H9 (cell line): ENCODE data around the gene RAB5IF. TPM values are rescaled to one million over a fixed set of nuclear protein-coding genes. Genes with fewer than 3 reads are reported as not detected.

Experiments
- DNase-seq: peaks from one replicate; pipeline ENCODE4 v3.0.0-alpha.2; 2017
- H2AFZ ChIP-seq: one replicate; pipeline ENCODE4 v1.6.1; 2013; ENCODE audit warnings: mild to moderate bottlenecking, low read length, control low read depth, moderate library complexity
- H2AK5ac ChIP-seq: 2 replicates; pipeline ENCODE4 v1.6.1; 2013; ENCODE audit warnings: low read length, control low read depth, mixed read lengths; ENCODE audit not compliant: insufficient read length
- H2BK120ac ChIP-seq: one replicate; pipeline ENCODE4 v1.6.1; 2013; ENCODE audit warnings: low read depth, mild to moderate bottlenecking, low read length, control low read depth, inconsistent platforms; ENCODE audit not compliant: poor library complexity, severe bottlenecking
- H2BK12ac ChIP-seq: 2 replicates; pipeline ENCODE4 v1.6.1; 2013; ENCODE audit warnings: low read length, control low read depth, mixed read lengths, low read depth; ENCODE audit not compliant: insufficient read length
- H2BK15ac ChIP-seq: 2 replicates; pipeline ENCODE4 v1.6.1; 2013; ENCODE audit warnings: low read depth, low read length, control low read depth
- H2BK20ac ChIP-seq: one replicate; pipeline ENCODE4 v1.6.1; 2013; ENCODE audit warnings: low read depth, mild to moderate bottlenecking, low read length, control low read depth, inconsistent platforms; ENCODE audit not compliant: poor library complexity, severe bottlenecking
- H2BK5ac ChIP-seq: 2 replicates; pipeline ENCODE4 v1.6.1; 2013; ENCODE audit warnings: low read length, control low read depth, mixed read lengths; ENCODE audit not compliant: insufficient read length
- H3K14ac ChIP-seq: 2 replicates; pipeline ENCODE4 v1.6.1; 2013; ENCODE audit warnings: low read length, control low read depth; ENCODE audit not compliant: insufficient read depth
- H3K18ac ChIP-seq: 2 replicates; pipeline ENCODE4 v1.6.1; 2013; ENCODE audit warnings: low read depth, mild to moderate bottlenecking, mixed read lengths, low read length, control low read depth; ENCODE audit not compliant: insufficient read length
- H3K23ac ChIP-seq: 2 replicates; pipeline ENCODE4 v1.6.1; 2013; ENCODE audit warnings: low read length, control low read depth, mixed read lengths, low read depth; ENCODE audit not compliant: insufficient read length
- H3K23me2 ChIP-seq: 2 replicates; pipeline ENCODE4 v1.6.1; 2013; ENCODE audit warnings: low read depth, mild to moderate bottlenecking, mixed read lengths, low read length, control low read depth; ENCODE audit not compliant: insufficient read length, poor library complexity, severe bottlenecking
- H3K27ac ChIP-seq: 2 replicates; pipeline ENCODE4 v1.5.1; 2013; ENCODE audit warnings: low read length, control low read depth, mixed read lengths, low read depth; ENCODE audit not compliant: insufficient read length
- H3K27me3 ChIP-seq: 2 replicates; pipeline ENCODE4 v1.6.1; 2013; ENCODE audit warnings: low read length, control low read depth, inconsistent platforms; ENCODE audit not compliant: insufficient read depth
- H3K4ac ChIP-seq: 2 replicates; pipeline ENCODE4 v1.6.1; 2013; ENCODE audit warnings: low read depth, mild to moderate bottlenecking, control low read depth, inconsistent platforms, low read length, moderate library complexity
- H3K4me1 ChIP-seq: 2 replicates; pipeline ENCODE4 v1.6.1; 2013; ENCODE audit warnings: low read length, control low read depth, inconsistent platforms; ENCODE audit not compliant: insufficient read depth
- H3K4me2 ChIP-seq: 2 replicates; pipeline ENCODE4 v1.6.1; 2013; ENCODE audit warnings: low read length, control low read depth, mixed read lengths; ENCODE audit not compliant: insufficient read length, insufficient read depth
- H3K56ac ChIP-seq: 2 replicates; pipeline ENCODE4 v1.6.1; 2013; ENCODE audit warnings: low read depth, mild to moderate bottlenecking, mixed read lengths, low read length, control low read depth; ENCODE audit not compliant: insufficient read length
- H3K79me1 ChIP-seq: 2 replicates; pipeline ENCODE4 v1.6.1; 2013; ENCODE audit warnings: low read depth, mild to moderate bottlenecking, moderate library complexity, low read length, control low read depth, inconsistent platforms; ENCODE audit not compliant: insufficient read depth, poor library complexity, severe bottlenecking
- H3K79me2 ChIP-seq: 2 replicates; pipeline ENCODE4 v1.6.1; 2013; ENCODE audit warnings: low read length, control low read depth, inconsistent platforms; ENCODE audit not compliant: insufficient read depth
- H3K9ac ChIP-seq: 2 replicates; pipeline ENCODE4 v1.6.1; 2013; ENCODE audit warnings: low read length, control low read depth, mixed read lengths; ENCODE audit not compliant: insufficient read length; ENCODE audit errors: extremely low read depth
- H3K9me3 ChIP-seq: one replicate; pipeline ENCODE4 v1.6.1; 2013; ENCODE audit warnings: low read depth, low read length, inconsistent platforms; ENCODE audit not compliant: control insufficient read depth
- H3T11ph ChIP-seq: one replicate; pipeline ENCODE4 v1.6.1; 2013; ENCODE audit warnings: mild to moderate bottlenecking, low read length, control low read depth, inconsistent platforms
- H4K20me1 ChIP-seq: one replicate; pipeline ENCODE4 v1.6.1; 2013; ENCODE audit not compliant: control insufficient read depth, insufficient read length, insufficient read depth
- H4K5ac ChIP-seq: 2 replicates; pipeline ENCODE4 v1.6.1; 2013; ENCODE audit warnings: low read depth, mild to moderate bottlenecking, mixed read lengths, low read length, control low read depth; ENCODE audit not compliant: insufficient read length
- H4K8ac ChIP-seq: replicated peaks from 2 replicates; pipeline ENCODE4 v1.6.1; 2013; ENCODE audit warnings: low read length, control low read depth, mixed read lengths, low read depth; ENCODE audit not compliant: insufficient read length
- H4K91ac ChIP-seq: 2 replicates; pipeline ENCODE4 v1.6.1; 2013; ENCODE audit warnings: low read depth, mild to moderate bottlenecking, moderate library complexity, mixed read lengths, low read length, control low read depth; ENCODE audit not compliant: insufficient read length
- H3K27ac Mint-ChIP-seq, 3 experiments: 2 replicates in 2 of 3; 3 replicates in 1 of 3; pipeline ENCODE4 v1.8.0; 2020 to 2021; ENCODE audit warnings: mixed read lengths in 3 of 3, mild to moderate bottlenecking in 1 of 3, moderate library complexity in 1 of 3
- H3K27me3 Mint-ChIP-seq: 2 replicates; pipeline ENCODE4 v1.8.0; 2021; ENCODE audit warnings: low read depth, mild to moderate bottlenecking, moderate library complexity, mixed read lengths
- H3K36me3 Mint-ChIP-seq, 3 experiments: 2 replicates in 2 of 3; 3 replicates in 1 of 3; pipeline ENCODE4 v1.8.0; 2020 to 2021; ENCODE audit warnings: low read depth in 3 of 3, mixed read lengths in 3 of 3; ENCODE audit not compliant: insufficient read depth in 1 of 3
- H3K4me1 Mint-ChIP-seq, 2 experiments: 2 replicates each; pipeline ENCODE4 v1.8.0; 2020; ENCODE audit warnings: mixed read lengths in 2 of 2
- H3K4me3 Mint-ChIP-seq, 2 experiments: 2 replicates in 1 of 2; 3 replicates in 1 of 2; pipeline ENCODE4 v1.8.0; 2020 to 2021; ENCODE audit warnings: mild to moderate bottlenecking in 2 of 2, mixed read lengths in 2 of 2, moderate library complexity in 1 of 2
- H3K9me3 Mint-ChIP-seq, 2 experiments: 2 replicates in 1 of 2; 3 replicates in 1 of 2; pipeline ENCODE4 v1.8.0; 2020; ENCODE audit warnings: mild to moderate bottlenecking in 2 of 2, mixed read lengths in 2 of 2, moderate library complexity in 1 of 2
- WGBS: extraction: QIAGEN DNeasy Blood & Tissue Kit; methylation state at CpG from one replicate; pipeline ENCODE4 v1.1.7; 2013; ENCODE audit warnings: missing lambda C conversion rate, low lambda C conversion rate, mixed read lengths; ENCODE audit not compliant: insufficient read length; ENCODE audit errors: extremely low coverage; 5-methylcytosine and 5-hydroxymethylcytosine counted together
- total RNA-seq: library from RNA; stranded (reverse); gene quantifications from 2 replicates; pipeline ENCODE4 v1.2.1, GENCODE V29; 2021
- TF ChIP-seq, protein P1 (sequence below): fragments of 200-600 bp; sonication (generic); conservative IDR thresholded peaks from 3 replicates; pipeline ENCODE4 v1.8.0; 2021; ENCODE audit warnings: antibody characterized with exemption, mild to moderate bottlenecking

RAB5IF gene
- total RNA-seq, 1 experiment from 2014 or later, result 96.5 TPM

DNA sequence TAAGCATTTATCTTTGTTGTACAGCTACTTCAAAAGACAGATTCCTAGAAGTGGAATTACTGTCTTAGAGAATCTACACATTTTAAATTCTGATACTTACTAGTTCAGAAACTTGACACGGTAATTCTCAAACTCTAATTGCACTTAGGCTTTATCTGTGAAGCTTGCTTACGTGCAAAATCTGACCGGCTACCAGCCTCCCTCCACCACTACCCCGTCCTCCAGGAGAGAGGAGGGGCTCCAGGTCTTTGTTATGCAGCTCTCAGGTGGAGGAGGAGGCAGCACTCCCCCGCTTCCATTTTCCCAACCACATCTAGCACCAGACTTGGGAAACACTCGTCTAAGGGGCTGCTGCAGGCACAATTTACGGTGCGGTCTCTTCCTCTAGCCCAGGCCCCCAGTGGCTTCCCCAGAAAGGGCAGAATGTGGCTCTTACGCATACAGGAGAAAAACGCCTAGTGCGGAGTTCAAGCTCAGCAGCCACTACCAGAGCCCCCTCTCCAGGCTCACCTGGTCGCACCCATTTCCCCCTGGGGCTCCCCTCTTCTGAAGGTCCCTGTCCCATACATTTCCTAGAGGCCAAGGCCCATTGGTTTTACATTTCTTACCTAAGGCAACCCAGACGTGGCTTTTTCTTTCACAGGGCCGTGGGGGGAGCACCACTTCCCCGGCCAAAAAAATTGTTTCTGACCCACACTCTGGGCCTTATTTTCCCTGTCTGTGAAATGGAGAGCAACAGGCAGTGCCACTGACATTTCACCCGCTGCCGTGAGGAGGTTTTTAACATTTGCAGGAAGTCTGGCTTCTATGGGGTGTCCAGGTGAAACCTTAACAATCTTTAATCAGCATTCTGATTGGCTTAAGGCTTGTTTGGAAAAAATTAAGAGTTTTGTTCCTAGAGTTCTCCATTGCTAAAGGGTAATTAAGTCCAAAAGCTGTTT is 33.7 kb upstream of the RAB5IF start:
- peaks cover 56% of the 10 kb centered on the region in 2 experiments for H3K4me1 Mint-ChIP-seq
- H2AFZ ChIP-seq, result no peak overlapping the region

More for the DNA sequence above, 33.7 kb upstream of the RAB5IF start:
- peaks cover 6% of the 10 kb centered on the region; the same call in 1 of the 2 replicates for H3K79me2 ChIP-seq
- no peaks in the 10 kb centered on the region for H3K27me3 ChIP-seq
- no peak overlapping the region for H2BK15ac ChIP-seq
- H3K4ac ChIP-seq, result no peak overlapping the region; the same call in 1 of the 2 replicates
- H2AK5ac ChIP-seq, result no peak overlapping the region
- peak overlapping the region; percentile 10 for H3K27ac ChIP-seq
- H3K9me3 ChIP-seq, result no peaks in the 10 kb centered on the region
- peak overlapping the region; percentile 56 for H2BK12ac ChIP-seq
- no peaks in the 10 kb centered on the region for H3K79me1 ChIP-seq
- H4K8ac ChIP-seq, result no peak overlapping the region
- H3K56ac ChIP-seq, result no peak overlapping the region
- no peak overlapping the region for H2BK5ac ChIP-seq
- H4K20me1 ChIP-seq, result no peaks in the 10 kb centered on the region
- Mint-ChIP-seq H3K4me3 (peak overlapping the region; percentile 76 to 77), H3K27ac (peak overlapping the region; percentile 98 to 99 (median 99)), H3K36me3 (peaks cover 1 to 15% (median 11%) of the 10 kb centered on the region in 3 experiments; a peak in 6 of 7 replicates), H3K9me3 (no peaks in the 10 kb centered on the region; a peak in 1 of 5 replicates), H3K27me3 (no peaks in the 10 kb centered on the region)
- DNase-seq, result peak; percentile 91
- peaks cover 30% of the 10 kb centered on the region for H3K23me2 ChIP-seq
- peak overlapping the region; percentile 63 for H3K9ac ChIP-seq
- H2BK20ac ChIP-seq, result no peak overlapping the region
- H3K14ac ChIP-seq, result peak overlapping the region; percentile 66; the same call in 1 of the 2 replicates
- peak overlapping the region; percentile 37 for H4K91ac ChIP-seq
- H4K5ac ChIP-seq, result no peak overlapping the region
- peak overlapping the region; percentile 37 for H3K18ac ChIP-seq
- peak overlapping the region; percentile 52 for H3K4me2 ChIP-seq
- no peak overlapping the region for H2BK120ac ChIP-seq
- no peak overlapping the region for H3K23ac ChIP-seq
- no peak overlapping the region for H3T11ph ChIP-seq
- H3K4me1 ChIP-seq, result peaks cover 8% of the 10 kb centered on the region
- TF ChIP-seq, protein P1, sequence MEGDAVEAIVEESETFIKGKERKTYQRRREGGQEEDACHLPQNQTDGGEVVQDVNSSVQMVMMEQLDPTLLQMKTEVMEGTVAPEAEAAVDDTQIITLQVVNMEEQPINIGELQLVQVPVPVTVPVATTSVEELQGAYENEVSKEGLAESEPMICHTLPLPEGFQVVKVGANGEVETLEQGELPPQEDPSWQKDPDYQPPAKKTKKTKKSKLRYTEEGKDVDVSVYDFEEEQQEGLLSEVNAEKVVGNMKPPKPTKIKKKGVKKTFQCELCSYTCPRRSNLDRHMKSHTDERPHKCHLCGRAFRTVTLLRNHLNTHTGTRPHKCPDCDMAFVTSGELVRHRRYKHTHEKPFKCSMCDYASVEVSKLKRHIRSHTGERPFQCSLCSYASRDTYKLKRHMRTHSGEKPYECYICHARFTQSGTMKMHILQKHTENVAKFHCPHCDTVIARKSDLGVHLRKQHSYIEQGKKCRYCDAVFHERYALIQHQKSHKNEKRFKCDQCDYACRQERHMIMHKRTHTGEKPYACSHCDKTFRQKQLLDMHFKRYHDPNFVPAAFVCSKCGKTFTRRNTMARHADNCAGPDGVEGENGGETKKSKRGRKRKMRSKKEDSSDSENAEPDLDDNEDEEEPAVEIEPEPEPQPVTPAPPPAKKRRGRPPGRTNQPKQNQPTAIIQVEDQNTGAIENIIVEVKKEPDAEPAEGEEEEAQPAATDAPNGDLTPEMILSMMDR, result peak; percentile 22; the same call in 1 of the 3 replicates
- WGBS, result no CpG with 5 or more reads among the region's 17 CpGs
